OCI-LY7 (cell line): ENCODE data around the gene FAM117A. TPM values are rescaled to one million over a fixed set of nuclear protein-coding genes. Genes with fewer than 3 reads are reported as not detected.

ENCODE experiments used
- BruUV-seq: library from RNA; stranded (reverse); fragments of 400-500 nt; replicated peaks from 2 replicates; lab custom pipeline; 2021; lab: Mats Ljungman, UMichigan
- CTCF ChIA-PET: fragments of 300-600 bp; sonication (Branson Sonifier 250); formaldehyde crosslinking; loops from one replicate; lab custom pipeline; 2022; ENCODE audit warnings: antibody characterized with exemption; ENCODE audit not compliant: unreplicated experiment; lab: Charles Lee
- POLR2A ChIA-PET: fragments of 300-600 bp; sonication (Branson Sonifier 250); formaldehyde crosslinking; loops from one replicate; lab custom pipeline; 2022; ENCODE audit warnings: antibody characterized with exemption; lab: Charles Lee
- DNase-seq: peaks from one replicate; pipeline ENCODE4 v3.0.0-alpha.2; 2015; ENCODE audit warnings: low spot score
- H2AFZ ChIP-seq: fragments of 200-600 bp; sonication (generic), shearing (Covaris generic); 2 replicates; pipeline ENCODE4 v1.6.1; 2014; ENCODE audit warnings: mild to moderate bottlenecking, antibody characterized with exemption, low read length, moderate library complexity
- H3K27ac ChIP-seq: fragments of 200-600 bp; sonication (generic); 2 replicates; pipeline ENCODE4 v1.5.1; 2014; ENCODE audit warnings: mixed run types, low read depth, mild to moderate bottlenecking, moderate library complexity, low read length, inconsistent platforms; ENCODE audit not compliant: poor library complexity, severe bottlenecking
- H3K36me3 ChIP-seq: fragments of 200-600 bp; sonication (generic); 2 replicates; pipeline ENCODE4 v1.6.1; 2014; ENCODE audit warnings: mild to moderate bottlenecking, antibody characterized with exemption, low read length, moderate library complexity, mixed read lengths; ENCODE audit not compliant: insufficient read depth
- H3K4me1 ChIP-seq: fragments of 200-600 bp; sonication (generic); 2 replicates; pipeline ENCODE4 v1.5.1; 2014; ENCODE audit warnings: mild to moderate bottlenecking, low read length; ENCODE audit not compliant: insufficient read depth, poor library complexity, severe bottlenecking
- H3K4me2 ChIP-seq: fragments of 200-600 bp; sonication (generic); 2 replicates; pipeline ENCODE4 v1.6.1; 2014; ENCODE audit warnings: mild to moderate bottlenecking, low read length
- H3K4me3 ChIP-seq: fragments of 200-600 bp; sonication (generic); 2 replicates; pipeline ENCODE4 v1.5.1; 2014; ENCODE audit warnings: mild to moderate bottlenecking, low read depth, low read length; ENCODE audit not compliant: poor library complexity, severe bottlenecking
- H3K79me2 ChIP-seq: fragments of 200-600 bp; sonication (generic); 2 replicates; pipeline ENCODE4 v1.6.1; 2016; ENCODE audit warnings: low read depth, mild to moderate bottlenecking, low read length, moderate library complexity, mixed read lengths; ENCODE audit not compliant: insufficient read depth
- H3K9me2 ChIP-seq: fragments of 200-600 bp; sonication (generic); 2 replicates; pipeline ENCODE4 v1.6.1; 2016; ENCODE audit warnings: mild to moderate bottlenecking, low read length, mixed read lengths; ENCODE audit not compliant: insufficient read depth
- H3K9me3 ChIP-seq: fragments of 200-600 bp; sonication (generic); 2 replicates; pipeline ENCODE4 v1.6.1; 2014; ENCODE audit warnings: mild to moderate bottlenecking, mixed run types, low read length, mixed read lengths
- H4K20me1 ChIP-seq: fragments of 200-600 bp; sonication (generic); 2 replicates; pipeline ENCODE4 v1.6.1; 2014; ENCODE audit warnings: mild to moderate bottlenecking, antibody characterized with exemption, low read length, moderate library complexity, mixed read lengths; ENCODE audit not compliant: insufficient read depth
- EZH2phosphoT487 ChIP-seq: fragments of 200-600 bp; sonication (generic); IDR thresholded peaks from 2 replicates; pipeline ENCODE4 v1.6.1; 2018; ENCODE audit warnings: low read depth, borderline replicate concordance, mild to moderate bottlenecking, mixed run types, antibody characterized with exemption, low read length, moderate library complexity, mixed read lengths
- intact Hi-C: fragments of 100-400 bp; cut with micrococcal nuclease; formaldehyde crosslinking; loops from one replicate; pipeline ENCODE4 v1.10.0; 2022; ENCODE audit not compliant: unreplicated experiment
- total RNA-seq, 2 experiments: library from RNA; depleted of rRNA in 1 of 2; stranded (reverse); fragments of >200 nt in 1 of 2; shearing (Covaris generic) in 1 of 2; gene quantifications; 2 replicates each; pipeline ENCODE4 v1.2.3, GENCODE V29; 2014 to 2022
- TF ChIP-seq, protein P1 (sequence below): fragments of 200-600 bp; sonication (generic); conservative IDR thresholded peaks from 2 replicates; pipeline ENCODE4 v1.5.1; 2014; ENCODE audit warnings: mild to moderate bottlenecking, antibody characterized with exemption, low read length, moderate library complexity, mixed read lengths

FAM117A gene
- total RNA-seq, 2 experiments from 2014 or later = 40.4 to 44.3 TPM

DNA sequence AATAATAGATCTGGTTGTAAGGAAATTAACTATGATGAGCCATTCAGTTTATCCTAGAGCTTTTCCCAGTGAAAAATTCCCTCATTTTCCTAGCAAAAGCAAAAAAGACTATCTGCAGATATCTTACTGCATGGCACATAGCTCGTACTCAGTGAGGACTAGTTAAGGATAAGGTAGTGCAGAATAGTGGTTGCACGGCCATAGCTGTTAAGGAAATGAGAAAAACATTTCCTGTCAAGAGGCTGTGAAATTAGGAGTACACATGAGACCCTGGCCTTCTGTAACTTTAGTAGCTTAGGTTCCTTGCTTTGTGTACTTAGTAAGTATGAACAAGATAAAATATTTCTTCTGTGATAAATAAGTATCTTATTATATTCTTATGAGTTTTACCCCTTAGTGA lies 34.8 kb upstream of the FAM117A start:
- DNase-seq = no peak
- Histone ChIP-seq H3K4me2 (no peak overlapping the region), H3K9me3 (no peaks in the 10 kb centered on the region), H3K79me2 (peaks cover 52% of the 10 kb centered on the region), H3K4me3 (no peak overlapping the region), H3K36me3 (peaks cover 95% of the 10 kb centered on the region), H3K27ac (no peak overlapping the region), H2AFZ (no peak overlapping the region), H3K9me2 (no peaks in the 10 kb centered on the region), H4K20me1 (peaks cover 5% of the 10 kb centered on the region; the same call in 1 of the 2 replicates), H3K4me1 (no peaks in the 10 kb centered on the region)
- no TSS peak for BruUV-seq
- intact Hi-C loops = no loop called here
- ChIA-PET CTCF (no interaction called here), POLR2A (interaction anchor here (0.7 to 1.5 kb wide), 2 partner anchors 11 to 35 kb away, joined by 3 to 4 read pairs; partner anchors contain the start of genes FAM117A and KAT7)
- TF ChIP-seq EZH2phosphoT487 = no peak
- TF ChIP-seq, protein P1, sequence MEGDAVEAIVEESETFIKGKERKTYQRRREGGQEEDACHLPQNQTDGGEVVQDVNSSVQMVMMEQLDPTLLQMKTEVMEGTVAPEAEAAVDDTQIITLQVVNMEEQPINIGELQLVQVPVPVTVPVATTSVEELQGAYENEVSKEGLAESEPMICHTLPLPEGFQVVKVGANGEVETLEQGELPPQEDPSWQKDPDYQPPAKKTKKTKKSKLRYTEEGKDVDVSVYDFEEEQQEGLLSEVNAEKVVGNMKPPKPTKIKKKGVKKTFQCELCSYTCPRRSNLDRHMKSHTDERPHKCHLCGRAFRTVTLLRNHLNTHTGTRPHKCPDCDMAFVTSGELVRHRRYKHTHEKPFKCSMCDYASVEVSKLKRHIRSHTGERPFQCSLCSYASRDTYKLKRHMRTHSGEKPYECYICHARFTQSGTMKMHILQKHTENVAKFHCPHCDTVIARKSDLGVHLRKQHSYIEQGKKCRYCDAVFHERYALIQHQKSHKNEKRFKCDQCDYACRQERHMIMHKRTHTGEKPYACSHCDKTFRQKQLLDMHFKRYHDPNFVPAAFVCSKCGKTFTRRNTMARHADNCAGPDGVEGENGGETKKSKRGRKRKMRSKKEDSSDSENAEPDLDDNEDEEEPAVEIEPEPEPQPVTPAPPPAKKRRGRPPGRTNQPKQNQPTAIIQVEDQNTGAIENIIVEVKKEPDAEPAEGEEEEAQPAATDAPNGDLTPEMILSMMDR = no peak

DNA sequence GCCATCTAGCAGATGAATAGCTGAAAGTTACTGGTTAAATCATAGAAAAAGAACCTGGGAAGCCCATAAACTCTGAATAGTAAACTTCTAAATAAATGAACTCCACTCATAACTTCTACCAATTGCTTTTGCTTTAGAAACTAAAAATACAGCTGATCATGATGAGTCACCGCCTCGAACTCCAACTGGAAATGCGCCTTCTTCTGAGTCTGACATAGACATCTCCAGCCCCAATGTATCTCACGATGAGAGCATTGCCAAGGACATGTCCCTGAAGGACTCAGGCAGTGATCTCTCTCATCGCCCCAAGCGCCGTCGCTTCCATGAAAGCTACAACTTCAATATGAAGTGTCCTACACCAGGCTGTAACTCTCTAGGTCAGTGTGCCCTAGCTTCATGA lies 34.3 kb upstream of the FAM117A start:
- Histone ChIP-seq H3K9me3 (no peaks in the 10 kb centered on the region), H3K4me3 (no peak overlapping the region), H3K27ac (no peak overlapping the region), H3K36me3 (peaks cover 97% of the 10 kb centered on the region), H3K4me2 (no peak overlapping the region), H3K79me2 (peaks cover 57% of the 10 kb centered on the region), H3K4me1 (no peaks in the 10 kb centered on the region), H2AFZ (no peak overlapping the region), H3K9me2 (no peaks in the 10 kb centered on the region), H4K20me1 (peaks cover 6% of the 10 kb centered on the region)
- no peak for TF ChIP-seq EZH2phosphoT487
- TF ChIP-seq, protein P1 = no peak
- no TSS peak for BruUV-seq
- no peak for DNase-seq
- intact Hi-C loops = no loop called here
- ChIA-PET CTCF (no interaction called here), POLR2A (interaction anchor here (0.6 to 1.5 kb wide), 4 partner anchors 10 to 41 kb away, joined by 3 to 12 read pairs (median 4); partner anchors contain the start of genes FAM117A and KAT7)

DNA sequence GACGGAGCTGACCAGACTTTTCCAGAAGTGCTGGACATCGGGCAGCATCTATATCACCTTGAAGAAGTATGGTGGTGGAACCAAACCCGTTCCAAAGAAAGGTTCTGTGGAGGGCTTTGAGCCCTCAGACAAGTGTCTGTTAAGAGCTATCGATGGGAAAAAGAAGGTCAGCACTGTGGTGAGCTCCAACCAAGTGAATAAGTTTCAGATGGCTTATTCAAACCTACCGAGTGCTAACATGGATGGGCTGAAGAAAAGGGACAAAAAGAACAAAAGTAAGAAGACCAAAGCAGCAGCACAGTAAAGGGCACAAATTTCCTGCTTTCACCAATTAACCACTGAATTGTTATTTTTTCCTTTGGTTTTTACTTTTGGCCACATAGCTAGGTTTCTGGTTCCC lies 31.4 kb upstream of the FAM117A start:
- H3K36me3 ChIP-seq = peaks cover 96% of the 10 kb centered on the region
- peaks cover 3% of the 10 kb centered on the region for H3K4me1 ChIP-seq
- POLR2A ChIA-PET = interaction anchor here (0.7 to 0.9 kb wide), 2 partner anchors 99 to 271 kb away, joined by 3 read pairs; no protein-coding TSS in a partner anchor
- no peak overlapping the region for H3K4me3 ChIP-seq
- H3K79me2 ChIP-seq = peaks cover 65% of the 10 kb centered on the region
- no TSS peak for BruUV-seq
- no peaks in the 10 kb centered on the region for H3K9me3 ChIP-seq
- no peak overlapping the region for H3K4me2 ChIP-seq
- H3K27ac ChIP-seq = no peak overlapping the region
- CTCF ChIA-PET = no interaction called here
- intact Hi-C loops = no loop called here
- H4K20me1 ChIP-seq = peaks cover 13% of the 10 kb centered on the region
- DNase-seq = no peak
- TF ChIP-seq, protein P1 = no peak
- no peak for TF ChIP-seq EZH2phosphoT487
- no peak overlapping the region for H2AFZ ChIP-seq
- no peaks in the 10 kb centered on the region for H3K9me2 ChIP-seq
